NCI-H2196 (cell line): ENCODE measurements around the gene KCNH4.
"Not testable (repeated sequence)": the region's sequence is repeated elsewhere in the genome, so short reads cannot be mapped to it uniquely, and the experiment has no call there.

Source experiments
- DNase-seq: peaks from one replicate; lab custom pipeline; 2025; ENCODE audit not compliant: unreplicated experiment; lab: John Stamatoyannopoulos, UW

The KCNH4 gene

GRCh38 chr17:42140690-42141089 lies 40.3 kb downstream of the KCNH4 start:
- DNase-seq, result not testable (repeated sequence)

GRCh38 chr17:42138749-42139492 lies 42.0 kb downstream of the KCNH4 start:
- DNase-seq, result no peak

GRCh38 chr17:42136654-42137051 lies 44.3 kb downstream of the KCNH4 start:
- DNase-seq, result no peak

- peak; percentile 53 for DNase-seq
Measured at GRCh38 chr17:42135664-42136653, 45.0 kb downstream of the KCNH4 start.

- no peak for DNase-seq
Measured at GRCh38 chr17:42135151-42135550, 45.8 kb downstream of the KCNH4 start.

DNA sequence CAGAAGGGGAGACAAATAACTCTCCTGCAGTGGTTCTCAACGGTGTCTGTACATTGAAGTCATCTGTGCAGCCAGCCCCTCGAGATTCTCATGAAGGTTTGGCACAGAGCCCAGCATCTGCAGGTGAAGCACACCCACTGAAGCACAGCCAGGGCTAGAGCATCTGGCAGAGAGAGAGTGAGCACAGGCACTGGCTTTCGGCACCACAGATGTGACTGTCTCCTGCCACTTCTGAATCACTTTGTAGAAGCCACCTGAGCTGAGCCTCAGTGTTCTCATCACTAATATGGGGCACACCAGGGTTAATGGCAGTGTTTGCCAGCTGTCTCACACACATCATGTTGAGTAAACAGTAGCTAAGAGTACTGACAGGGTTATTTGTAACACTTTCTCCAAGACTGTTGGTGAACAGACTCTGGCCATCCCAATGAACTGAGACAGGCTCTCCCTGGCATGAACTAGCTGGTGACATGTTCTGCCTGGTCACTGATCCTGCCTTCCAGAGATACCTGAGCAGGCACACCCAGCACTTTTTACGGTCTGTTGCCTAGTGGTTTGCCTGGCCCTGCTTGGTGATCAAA lies 47.4 kb downstream of the KCNH4 start:
- DNase-seq, result peak; percentile 47

DNA sequence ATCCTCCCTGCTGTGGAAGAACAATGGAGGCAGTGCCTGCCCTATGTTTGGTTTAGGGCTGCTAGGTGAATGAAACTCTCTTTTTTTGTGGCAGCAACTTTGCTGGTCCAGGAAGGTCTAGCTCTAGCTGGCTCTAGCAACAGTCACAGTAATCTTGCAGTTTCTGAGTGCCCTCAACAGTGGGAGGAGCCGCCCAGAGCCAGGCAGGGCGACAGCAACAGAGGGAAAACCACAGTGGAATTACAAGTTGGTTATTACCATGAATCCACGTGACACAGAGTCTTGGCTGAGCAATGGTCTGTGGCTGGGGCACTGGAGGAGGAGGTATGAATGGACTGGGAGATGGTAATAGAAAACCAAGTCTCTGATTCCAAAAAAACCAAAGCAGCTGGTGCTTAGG lies 48.0 kb downstream of the KCNH4 start:
- peak; percentile 58 for DNase-seq

DNA sequence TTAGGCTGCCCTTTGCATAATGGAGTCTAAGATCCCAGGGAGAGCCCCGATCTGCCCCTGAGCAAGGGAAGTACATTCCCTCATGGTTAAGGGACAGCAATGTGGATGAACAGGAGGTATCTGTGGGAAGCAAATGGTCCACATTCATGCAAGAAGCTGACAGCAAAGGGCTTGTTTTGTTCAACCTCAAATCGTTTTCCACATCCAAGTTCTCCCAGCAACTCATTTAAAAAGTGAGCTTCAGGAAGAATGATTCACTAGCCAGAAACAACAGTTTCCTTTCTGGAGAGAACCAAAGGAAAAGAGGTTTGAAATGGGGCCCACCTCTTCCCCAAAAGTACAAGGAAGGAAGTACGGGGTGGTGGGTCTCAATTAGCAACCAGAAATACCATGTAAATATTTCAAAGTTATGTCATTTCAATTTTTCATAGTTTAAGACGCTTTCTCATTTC lies 48.9 kb downstream of the KCNH4 start:
- DNase-seq, result no peak

DNA sequence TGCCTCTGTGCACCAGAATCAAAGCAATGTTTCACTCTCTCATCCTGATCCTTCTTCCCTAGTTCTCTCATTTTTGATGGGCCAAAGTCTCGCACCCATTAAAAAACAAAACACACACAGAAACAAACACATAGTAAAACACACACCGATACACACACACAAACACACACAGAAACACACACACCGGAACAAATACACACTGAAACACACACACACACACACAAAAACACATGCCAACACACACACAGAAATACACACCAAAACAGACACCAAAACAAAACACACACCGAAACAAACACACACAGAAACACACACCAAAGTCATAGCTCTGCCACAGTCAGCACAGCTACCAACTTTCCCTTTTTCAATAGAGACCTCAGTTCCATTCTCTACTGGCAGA lies 49.7 kb downstream of the KCNH4 start:
- DNase-seq, result no peak

DNA sequence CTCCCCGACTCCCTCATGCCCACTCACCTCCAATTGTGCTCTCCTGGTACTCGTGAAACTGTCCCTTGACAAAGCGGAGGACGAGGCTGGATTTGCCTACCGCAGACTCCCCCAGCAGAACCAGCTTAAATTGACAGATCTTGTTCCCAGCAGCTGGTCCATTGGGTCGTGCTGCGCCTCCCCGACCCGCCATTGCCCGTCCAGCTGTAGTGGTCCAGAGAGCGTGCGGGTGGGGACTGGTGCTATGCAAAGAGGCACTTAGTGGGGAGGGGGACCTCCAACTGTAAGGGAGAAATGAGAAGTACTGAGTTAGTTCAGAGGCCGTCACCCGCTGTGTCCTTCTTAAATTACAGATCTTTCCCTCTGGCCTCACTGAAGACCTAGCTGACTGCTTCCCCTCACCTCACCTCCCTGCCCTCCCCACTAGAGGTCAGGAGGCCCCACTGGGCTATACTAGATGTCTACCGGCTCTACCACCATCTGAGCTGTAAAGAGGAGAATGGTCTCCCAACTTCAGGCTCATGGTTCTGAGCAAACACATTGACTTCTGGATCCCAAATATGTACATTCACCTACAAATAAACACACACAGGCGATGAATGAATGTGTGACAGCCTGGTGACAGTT lies 50.5 kb downstream of the KCNH4 start:
- no peak for DNase-seq

- no peak for DNase-seq
Measured at GRCh38 chr17:42129109-42129837, 51.7 kb downstream of the KCNH4 start.

DNA sequence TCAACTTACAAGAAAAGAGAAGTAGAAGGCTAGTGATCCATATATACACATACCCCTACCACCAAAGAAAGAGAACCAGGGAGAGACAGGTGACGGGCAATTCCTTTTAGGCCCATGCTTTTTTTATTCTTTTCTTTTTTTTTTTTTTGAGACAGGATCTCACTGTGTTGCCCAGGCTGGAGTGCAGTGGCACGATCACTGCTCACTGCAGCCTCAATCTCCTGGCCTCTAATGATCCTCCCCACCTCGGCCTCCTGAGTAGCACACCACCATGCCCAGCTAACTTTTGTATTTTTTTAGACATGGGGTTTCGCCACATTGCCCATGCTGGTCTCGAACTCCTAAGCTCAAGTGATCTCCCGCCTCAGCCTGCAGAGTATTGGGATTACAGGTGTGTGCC lies 53.5 kb downstream of the KCNH4 start:
- no peak for DNase-seq

GRCh38 chr17:42126836-42127235 lies 54.1 kb downstream of the KCNH4 start:
- DNase-seq, result no peak

GRCh38 chr17:42125565-42125964 lies 55.4 kb downstream of the KCNH4 start:
- DNase-seq, result no peak

DNA sequence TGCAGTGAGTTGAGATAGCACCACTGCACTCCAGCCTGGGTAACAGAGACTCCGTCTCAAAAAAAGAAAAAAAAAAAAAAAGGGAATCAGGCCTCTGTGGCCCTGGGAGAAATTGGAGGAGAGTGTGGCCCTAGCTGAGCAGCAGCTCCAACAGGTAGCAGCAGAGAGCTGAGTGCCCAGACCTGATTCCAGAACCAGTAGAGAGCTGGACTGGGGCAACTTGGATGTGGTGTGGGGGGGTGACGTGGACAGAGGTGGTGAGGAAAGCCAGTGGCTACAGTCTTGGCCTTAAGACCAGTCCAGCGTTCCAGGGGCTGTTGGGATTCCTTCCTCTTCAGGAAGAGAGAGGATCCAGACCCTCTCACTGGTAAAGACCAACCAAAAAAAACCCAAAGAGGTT lies 56.7 kb downstream of the KCNH4 start:
- no peak for DNase-seq

DNA sequence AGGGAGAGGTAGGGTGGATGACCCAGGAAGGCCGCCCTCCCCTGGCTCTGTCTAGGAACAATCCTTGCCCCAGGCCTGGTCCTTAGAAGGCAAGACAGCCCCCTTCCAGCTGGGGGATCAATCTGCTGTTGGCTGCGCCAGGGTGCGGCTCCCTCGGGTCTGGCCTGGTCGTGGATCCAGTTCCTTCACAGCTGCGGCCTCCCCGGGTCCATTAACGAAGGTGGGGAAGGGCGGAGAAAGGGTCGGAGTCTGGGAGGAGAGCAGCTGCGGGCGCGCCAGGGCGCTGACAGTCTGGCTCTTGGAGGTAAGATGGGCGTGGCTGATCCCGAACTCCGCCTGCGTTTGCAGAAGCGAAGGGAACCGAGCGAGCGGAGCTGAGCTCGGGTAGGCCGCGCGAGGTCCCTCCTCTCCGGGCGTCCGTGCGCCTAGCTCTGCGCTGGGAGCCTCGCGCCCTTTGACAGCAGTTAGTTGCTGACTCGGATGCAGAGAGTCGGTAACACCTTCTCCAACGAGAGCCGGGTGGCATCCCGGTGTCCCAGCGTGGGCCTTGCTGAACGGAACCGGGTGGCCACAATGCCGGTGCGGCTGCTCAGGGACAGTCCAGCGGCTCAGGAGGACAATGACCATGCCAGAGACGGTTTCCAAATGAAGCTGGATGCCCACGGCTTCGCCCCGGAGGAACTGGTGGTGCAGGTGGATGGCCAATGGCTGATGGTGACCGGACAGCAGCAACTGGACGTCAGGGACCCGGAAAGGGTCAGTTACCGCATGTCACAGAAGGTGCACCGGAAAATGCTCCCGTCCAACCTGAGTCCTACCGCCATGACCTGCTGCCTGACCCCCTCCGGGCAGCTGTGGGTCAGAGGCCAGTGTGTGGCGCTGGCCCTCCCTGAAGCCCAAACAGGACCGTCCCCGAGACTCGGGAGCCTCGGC lies 58.3 kb downstream of the KCNH4 start, which contains the start of gene HSPB9:
TSS of gene HSPB9 (plus strand) at position 434 of the 933 bp plus-strand sequence. CDS start at position 481, 47 bp downstream.
- no peak for DNase-seq

DNA sequence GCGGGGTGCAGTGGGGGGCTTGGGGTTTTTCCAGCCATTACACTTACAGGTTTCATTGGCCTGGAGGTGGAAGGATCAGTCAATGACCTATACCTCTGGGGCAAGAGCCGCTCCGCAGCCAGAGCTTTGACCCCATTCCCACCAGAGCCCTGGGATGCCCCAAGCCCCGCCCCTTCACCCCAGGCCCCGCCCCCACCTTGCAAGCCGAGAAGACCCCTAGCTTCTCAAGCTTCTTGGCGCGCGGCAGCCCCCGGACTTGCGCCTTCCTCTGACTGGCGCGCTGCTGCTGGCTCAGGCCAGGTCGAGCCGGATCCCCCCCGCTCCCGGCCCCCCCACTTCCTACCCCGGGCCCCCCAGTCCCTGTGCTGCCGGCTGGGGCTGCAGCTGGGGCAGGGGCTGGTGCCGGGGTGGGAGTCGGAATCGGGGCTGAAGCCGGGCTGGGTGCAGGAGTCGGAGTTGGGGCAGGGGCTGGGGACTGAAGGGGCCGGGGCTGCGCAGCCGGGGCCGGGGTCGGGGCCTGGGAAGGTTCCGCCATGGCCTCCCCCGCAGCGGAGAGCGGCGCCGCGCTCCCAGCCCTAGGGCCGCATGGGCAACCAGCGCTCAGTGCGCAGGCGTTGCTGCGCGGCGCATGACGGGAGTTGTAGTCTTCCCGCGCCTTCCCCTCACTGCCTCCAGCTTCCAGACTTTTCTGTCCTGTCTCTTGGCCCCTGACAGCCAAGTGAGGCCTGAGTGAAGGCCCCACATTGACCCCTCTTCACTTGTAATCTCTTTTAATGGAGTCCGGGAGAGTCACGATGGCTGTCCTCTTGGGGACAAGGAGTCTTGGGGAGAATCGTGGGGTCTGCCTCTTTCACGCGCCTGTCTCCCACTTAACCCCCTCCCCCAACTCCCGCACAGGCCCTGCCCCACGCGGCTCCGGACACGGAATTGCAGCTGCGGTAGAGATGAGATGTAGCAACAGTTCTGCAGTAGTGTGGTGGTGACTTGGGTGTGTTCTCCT lies 59.9 kb downstream of the KCNH4 start, which contains the start of gene KAT2A:
TSS of gene KAT2A (minus strand) at position 598 of the 1,000 bp plus-strand sequence. CDS start at position 535, 63 bp downstream.
- DNase-seq, result peak; percentile 71
